Activated CD8-positive, alpha-beta memory T cell treated with anti-CD3 and anti-CD28 coated beads, Interleukin-2, amount 50 U/mL, for 1 hour (primary cell): ENCODE measurements around the gene ALCAM.

Experiments used
- DNase-seq: peaks from one replicate; pipeline ENCODE4 v3.0.0-alpha.2; 2020; ENCODE audit errors: extremely low read depth

Gene ALCAM

GRCh38 chr3:105429034-105429762 lies 62.5 kb downstream of the ALCAM start:
- no peak for DNase-seq

DNA sequence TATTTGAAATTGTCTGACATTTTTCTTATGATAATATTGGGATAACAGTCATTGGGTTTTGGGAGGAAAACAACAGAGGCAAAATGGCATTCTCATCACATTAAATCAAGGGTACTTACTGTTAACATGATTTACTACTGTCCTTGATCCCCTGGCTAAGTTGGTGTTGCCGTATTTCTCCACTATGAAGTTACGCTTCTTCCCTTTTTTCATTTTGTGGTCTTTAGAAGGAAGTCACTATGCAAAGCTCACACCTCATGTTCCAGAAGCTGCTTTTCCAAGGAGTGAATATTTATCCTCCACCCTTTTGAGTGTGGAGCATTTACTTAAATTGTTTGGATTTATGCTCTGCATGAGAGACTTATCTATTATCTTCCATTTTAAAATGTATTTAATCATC lies 63.7 kb downstream of the ALCAM start:
- no peak for DNase-seq

DNA sequence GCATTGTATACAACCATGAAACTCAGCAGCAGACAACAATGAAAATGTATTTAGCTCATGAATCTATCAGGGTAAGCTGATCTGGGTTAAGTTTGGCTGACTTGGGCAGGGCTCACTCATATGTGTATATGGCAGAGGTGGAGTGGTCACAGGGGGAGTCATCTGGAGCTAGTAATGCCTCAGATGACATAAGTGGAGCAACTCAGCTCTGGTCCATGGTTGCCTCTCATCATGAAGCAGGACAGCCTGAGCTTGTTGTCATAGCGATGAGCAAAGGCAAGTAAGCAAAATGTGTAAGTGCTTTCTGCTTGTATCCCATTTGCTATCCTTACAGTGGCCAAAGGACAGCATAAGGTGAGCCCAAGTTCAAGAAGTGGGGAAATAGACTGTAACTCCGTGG lies 64.5 kb downstream of the ALCAM start:
- DNase-seq = no peak

DNA sequence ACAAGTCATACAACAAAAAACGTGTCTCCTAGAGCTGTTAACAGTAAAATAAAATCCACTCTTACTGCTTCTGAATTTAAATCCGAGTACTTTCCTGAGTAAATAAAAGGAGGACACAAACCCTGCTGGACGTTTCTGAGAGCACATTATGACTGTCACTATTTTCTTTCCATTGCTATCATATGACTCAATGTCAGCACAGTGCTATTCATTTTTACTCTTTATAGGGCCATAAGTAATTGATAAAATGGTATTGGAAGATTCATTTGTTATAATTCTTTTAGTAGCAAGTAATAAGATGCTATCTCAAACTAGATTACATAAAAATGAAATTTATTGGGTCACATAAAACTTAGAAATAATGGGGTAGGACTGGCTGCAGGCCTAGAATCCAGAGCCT lies 68.6 kb downstream of the ALCAM start:
- no peak for DNase-seq

- no peak for DNase-seq
Observed at GRCh38 chr3:105436687-105437086, 70.0 kb downstream of the ALCAM start.

DNA sequence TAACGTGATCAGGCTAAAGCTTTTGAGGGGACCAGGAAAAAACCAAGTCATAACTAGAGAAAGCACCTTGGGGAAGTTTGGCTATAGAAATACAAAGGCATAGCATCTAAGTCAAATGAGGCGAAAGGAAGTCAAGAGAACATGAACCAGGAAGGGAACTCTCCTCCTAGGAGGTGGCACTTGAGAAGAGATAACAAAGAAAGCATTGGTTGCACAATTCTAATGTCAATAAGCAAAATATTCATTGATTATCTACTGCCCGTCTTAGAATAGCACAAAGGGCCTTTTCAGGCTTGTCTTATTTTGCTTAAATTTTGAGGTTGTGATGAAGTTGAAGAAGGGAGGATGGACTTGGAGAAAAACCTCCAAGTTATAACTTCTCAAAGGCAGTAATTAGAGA lies 73.4 kb downstream of the ALCAM start:
- no peak for DNase-seq

GRCh38 chr3:105444725-105445124 lies 78.0 kb downstream of the ALCAM start:
- no peak for DNase-seq

- no peak for DNase-seq
Observed at GRCh38 chr3:105448338-105448982, 81.8 kb downstream of the ALCAM start.

GRCh38 chr3:105449414-105449813 lies 82.7 kb downstream of the ALCAM start:
- DNase-seq = no peak

DNA sequence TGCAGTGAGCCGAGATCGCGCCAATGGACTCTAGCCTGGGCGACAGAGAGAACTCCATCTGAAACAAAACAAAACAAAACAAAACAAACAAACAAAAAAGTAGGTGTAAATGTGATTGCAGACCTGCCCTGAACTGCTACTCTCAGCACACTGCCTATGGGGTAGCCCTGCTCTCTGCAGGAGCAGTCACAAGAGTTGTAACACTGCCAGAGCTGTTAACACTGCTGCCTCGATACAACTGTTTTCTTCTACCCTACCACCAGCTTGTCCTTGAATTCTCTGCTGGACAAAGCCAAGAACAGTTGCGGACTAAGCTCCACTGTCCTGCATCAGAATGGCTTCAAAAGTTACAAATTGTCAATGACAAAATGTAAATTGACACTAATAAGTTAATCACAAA lies 89.3 kb downstream of the ALCAM start:
- no peak for DNase-seq

- no peak for DNase-seq
Observed at GRCh38 chr3:105458518-105459215, 92.0 kb downstream of the ALCAM start.

DNA sequence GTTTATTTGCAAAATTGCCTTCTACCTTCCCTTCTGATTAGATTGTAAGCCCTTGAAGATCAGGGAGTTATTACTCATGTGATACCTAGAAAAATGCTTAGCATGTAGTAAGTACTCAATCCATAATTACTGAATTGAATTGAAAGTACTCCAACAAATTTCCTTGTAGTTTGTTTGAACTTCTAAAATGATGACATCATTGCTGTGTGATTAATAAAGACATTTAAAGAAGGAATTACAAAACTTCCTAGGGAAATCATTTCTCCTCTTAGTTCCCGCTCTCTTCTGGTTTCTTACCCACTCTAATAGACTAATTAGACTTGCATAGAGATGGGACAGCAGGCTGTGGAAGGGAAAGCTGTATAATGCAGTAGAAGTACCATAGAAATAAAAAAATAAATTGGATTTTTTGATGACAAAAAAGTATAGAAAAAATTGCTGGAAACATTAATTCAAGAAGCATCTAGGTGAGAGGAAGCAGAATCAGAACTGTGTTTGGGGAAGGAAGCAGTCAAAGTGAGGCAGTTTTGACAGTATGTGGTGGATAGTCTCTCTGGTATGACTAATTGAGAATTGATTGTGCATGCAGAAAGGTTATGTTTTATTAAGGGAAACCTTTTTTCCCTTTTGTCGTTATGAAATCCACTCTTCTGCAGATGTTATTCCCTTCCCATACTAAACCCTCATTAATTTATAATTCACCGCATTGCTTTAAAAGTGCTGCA lies 93.0 kb downstream of the ALCAM start:
- no peak for DNase-seq

DNA sequence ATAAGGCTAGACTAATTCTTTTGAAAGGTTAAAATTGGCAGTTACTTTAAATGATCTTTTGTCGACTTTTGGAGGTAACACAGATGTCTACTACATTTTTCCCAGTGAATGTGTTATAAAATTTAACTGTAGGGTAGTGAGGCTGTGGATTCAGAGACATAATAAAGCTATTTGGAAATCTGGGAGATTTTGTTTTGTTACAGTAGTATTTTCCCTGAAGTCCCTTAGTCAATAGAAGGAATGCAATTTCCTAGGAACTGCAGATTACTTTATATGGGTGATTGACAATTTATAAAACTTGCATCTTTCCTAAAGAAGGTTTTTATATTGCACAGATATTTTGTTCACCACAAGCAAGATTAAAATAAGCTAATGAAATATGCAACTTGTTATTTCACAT lies 96.9 kb downstream of the ALCAM start:
- DNase-seq = no peak

DNA sequence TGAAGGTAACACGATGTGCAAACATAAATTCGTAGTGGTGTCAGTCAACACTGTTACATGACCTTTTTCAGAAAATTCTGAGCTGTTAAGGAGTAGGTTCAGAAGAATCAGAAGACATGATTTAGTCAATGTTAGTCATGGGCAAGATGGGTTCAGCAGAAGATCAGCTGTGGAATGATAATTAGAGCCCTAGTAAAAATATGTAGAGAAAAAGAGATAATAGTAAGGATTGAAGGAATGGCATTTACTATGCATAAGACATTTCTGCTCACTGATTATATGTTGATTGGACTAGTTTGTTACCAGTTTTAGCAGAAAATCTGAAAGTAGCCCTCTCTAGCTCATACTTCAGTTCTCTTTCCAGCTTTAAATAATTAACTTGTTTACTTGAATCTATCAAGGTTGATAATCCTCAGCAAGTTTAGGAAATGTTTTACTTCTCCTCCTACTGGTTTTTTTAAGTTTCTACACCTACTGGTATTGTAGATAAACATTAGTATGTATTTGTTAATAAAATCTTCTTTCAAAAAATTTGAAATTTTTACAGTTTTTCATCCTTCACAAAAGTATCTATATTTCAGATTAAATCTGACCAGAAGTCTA lies 98.6 kb downstream of the ALCAM start:
- DNase-seq = no peak

DNA sequence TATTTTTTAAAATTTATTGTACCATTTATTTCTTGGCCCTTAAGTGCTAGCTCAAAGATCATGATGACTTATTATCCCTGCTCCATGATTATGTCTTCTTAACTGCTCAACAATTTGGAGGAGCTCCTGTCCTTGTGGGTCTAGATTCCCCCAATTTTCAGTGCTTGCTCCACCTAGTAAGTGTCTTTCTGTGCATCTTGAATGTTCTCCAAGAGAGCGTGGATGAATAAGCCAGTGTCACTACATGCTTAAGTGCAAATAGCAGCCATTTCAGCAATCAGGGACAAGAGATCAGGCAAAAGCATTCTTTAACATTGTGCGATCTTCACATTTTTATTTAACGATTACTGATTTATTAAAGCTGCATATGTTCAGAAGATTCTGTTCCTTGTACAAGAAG lies 99.4 kb downstream of the ALCAM start:
- no peak for DNase-seq

DNA sequence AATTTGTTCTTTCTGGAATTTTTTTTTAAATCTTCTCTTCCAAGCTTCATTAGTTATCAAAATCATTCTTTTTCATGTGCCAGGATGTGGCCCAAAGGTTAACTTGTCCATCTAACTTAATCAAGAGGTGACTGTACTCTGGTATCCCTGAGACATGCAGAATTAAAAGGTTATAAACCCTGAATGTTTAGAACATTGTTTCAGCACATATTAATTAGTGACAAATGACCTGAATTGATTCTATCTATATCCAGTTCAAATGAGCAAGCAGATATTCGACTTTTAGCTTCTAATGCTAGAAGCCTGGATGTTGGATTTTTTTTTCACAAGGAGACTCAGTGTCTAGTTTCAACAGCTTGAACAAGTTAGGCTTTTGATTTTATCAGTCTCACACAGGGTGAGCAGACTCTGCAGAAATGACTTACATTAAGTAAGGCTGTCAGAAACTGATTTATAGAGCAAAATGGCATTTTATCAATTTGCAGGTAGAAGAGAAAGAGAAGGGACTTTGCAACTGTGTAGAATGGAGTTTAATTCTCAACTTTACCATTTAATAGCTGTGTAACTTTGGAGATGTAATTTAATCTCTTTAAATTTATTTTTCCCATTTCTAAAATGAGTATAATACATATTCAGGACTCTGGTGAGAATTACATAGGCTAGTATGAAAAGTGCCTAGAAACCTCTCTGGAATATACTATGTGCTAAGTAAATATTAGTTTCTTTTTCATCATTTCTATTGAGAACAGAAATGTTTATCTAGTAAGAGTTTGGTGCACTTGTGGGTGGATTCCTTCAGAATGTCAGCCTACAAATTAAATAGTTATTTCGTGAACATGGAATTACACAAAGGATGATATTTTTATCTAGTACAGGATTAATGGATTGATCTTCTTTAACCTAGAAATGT lies 100.0 kb downstream of the ALCAM start:
- DNase-seq = no peak

- no peak for DNase-seq
Observed at GRCh38 chr3:105470851-105471250, 104.1 kb downstream of the ALCAM start.

- DNase-seq = no peak
Observed at GRCh38 chr3:105473521-105474223, 107.0 kb downstream of the ALCAM start.

DNA sequence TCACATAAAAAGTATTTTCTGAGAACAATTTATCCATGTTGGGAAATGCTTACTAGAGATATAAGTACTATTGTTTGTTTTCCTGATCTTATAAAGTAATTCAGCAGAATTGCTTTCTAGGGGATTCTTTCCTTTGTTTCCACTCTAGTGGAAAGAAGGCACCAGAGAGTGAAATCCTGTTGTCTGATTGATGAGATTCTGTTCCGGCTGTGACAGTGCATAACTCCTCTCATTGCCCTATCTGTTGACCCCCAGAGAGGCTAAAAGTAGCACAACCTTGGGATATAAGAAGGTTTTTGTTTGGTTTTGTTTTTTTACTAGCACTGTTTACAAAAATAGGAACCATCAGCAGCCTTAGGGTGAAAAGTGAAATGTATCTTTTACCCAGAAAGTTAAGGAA lies 114.1 kb downstream of the ALCAM start:
- DNase-seq = no peak

- DNase-seq = no peak
Observed at GRCh38 chr3:105483476-105483875, 116.8 kb downstream of the ALCAM start.
